Breast epithelium (tissue), 3 donors: Measurements from ENCODE around the gene RNF31.

Experiments
- POLR2A ChIP-seq: fragments of 450-650 bp; IDR thresholded peaks from one replicate; pipeline ENCODE4 v1.6.1; 2016; ENCODE audit warnings: antibody characterized with exemption, mild to moderate bottlenecking, moderate library complexity
- POLR2AphosphoS5 ChIP-seq, 3 donors: sonication (generic); formaldehyde crosslinking; IDR thresholded peaks; one replicate each; pipeline ENCODE4 v1.6.1; 2017; ENCODE audit warnings: antibody characterized with exemption in 3 of 3
- TF ChIP-seq, protein P1 (sequence below), 3 donors: fragments of 450-650 bp; IDR thresholded peaks; one replicate each; pipeline ENCODE4 v1.5.1; 2016 to 2017; ENCODE audit warnings: antibody characterized with exemption in 3 of 3, mild to moderate bottlenecking in 3 of 3, moderate library complexity in 3 of 3

DNA sequence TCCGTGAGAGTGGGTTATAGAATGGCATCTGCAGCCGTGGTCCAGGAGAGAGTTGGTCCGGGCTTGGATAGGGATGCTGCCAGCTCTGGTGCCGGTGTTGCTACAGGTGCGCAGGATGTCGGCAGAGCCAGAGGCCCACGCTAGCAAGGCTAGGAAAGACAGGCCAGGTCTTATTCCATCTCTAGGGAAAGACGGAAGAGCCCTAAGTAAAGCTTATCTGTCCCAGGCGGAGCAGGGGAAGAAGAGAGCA, 11.8 kb upstream of the RNF31 start:
- TF ChIP-seq, protein P1, sequence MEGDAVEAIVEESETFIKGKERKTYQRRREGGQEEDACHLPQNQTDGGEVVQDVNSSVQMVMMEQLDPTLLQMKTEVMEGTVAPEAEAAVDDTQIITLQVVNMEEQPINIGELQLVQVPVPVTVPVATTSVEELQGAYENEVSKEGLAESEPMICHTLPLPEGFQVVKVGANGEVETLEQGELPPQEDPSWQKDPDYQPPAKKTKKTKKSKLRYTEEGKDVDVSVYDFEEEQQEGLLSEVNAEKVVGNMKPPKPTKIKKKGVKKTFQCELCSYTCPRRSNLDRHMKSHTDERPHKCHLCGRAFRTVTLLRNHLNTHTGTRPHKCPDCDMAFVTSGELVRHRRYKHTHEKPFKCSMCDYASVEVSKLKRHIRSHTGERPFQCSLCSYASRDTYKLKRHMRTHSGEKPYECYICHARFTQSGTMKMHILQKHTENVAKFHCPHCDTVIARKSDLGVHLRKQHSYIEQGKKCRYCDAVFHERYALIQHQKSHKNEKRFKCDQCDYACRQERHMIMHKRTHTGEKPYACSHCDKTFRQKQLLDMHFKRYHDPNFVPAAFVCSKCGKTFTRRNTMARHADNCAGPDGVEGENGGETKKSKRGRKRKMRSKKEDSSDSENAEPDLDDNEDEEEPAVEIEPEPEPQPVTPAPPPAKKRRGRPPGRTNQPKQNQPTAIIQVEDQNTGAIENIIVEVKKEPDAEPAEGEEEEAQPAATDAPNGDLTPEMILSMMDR (IDR thresholded peaks at IDR 0.05) = no peak
- TF ChIP-seq POLR2A = no peak
- no peak for TF ChIP-seq POLR2AphosphoS5 (IDR thresholded peaks at IDR 0.05)
